Prostate gland (tissue), 2 donors: ENCODE data around the gene MEG3.

ENCODE experiments used
- CTCF ChIP-seq, 4 experiments: fragments of 200-600 bp in 2 of 4; fragments of 450-650 bp in 2 of 4; sonication (generic) in 2 of 4; IDR thresholded peaks; 1 replicate in 3 of 4; 2 replicates in 1 of 4; pipeline ENCODE4 v1.5.1; 2016 to 2019; ENCODE audit warnings: antibody characterized with exemption in 4 of 4, mild to moderate bottlenecking in 2 of 4, moderate library complexity in 2 of 4
- POLR2A ChIP-seq: fragments of 450-650 bp; IDR thresholded peaks from one replicate; pipeline ENCODE4 v1.6.1; 2016; ENCODE audit warnings: antibody characterized with exemption, mild to moderate bottlenecking

GRCh38 chr14:100882026-100882967 is 56.4 kb downstream of the MEG3 start:
- TF ChIP-seq CTCF (IDR thresholded peaks at IDR 0.05) (no peak), POLR2A (no peak)
